Left ventricle myocardium inferior (tissue), 1 donor: ENCODE measurements around the gene CDC42BPA. TPM values are rescaled to one million over a fixed set of nuclear protein-coding genes. Genes with fewer than 3 reads are reported as not detected.

Experiments
- DNase-seq: peaks from one replicate; pipeline ENCODE4 v3.0.0-alpha.2; 2020
- H3K27ac ChIP-seq: fragments of 200-600 bp; replicated peaks from 2 replicates; pipeline ENCODE4 v1.8.0; 2021
- H3K27me3 ChIP-seq: fragments of 200-600 bp; 2 replicates; pipeline ENCODE4 v1.8.0; 2021; ENCODE audit warnings: low read depth
- H3K36me3 ChIP-seq: fragments of 200-600 bp; 2 replicates; pipeline ENCODE4 v1.8.0; 2021
- H3K4me1 ChIP-seq: fragments of 200-600 bp; 2 replicates; pipeline ENCODE4 v1.8.0; 2021
- H3K4me3 ChIP-seq: fragments of 200-600 bp; 2 replicates; pipeline ENCODE4 v1.8.0; 2021; ENCODE audit warnings: mild to moderate bottlenecking, moderate library complexity
- H3K9me3 ChIP-seq: fragments of 200-600 bp; replicated peaks from 2 replicates; pipeline ENCODE4 v1.8.0; 2021
- CTCF ChIP-seq: fragments of 200-600 bp; IDR thresholded peaks from 2 replicates; pipeline ENCODE4 v1.8.0; 2021; ENCODE audit warnings: antibody characterized with exemption, mild to moderate bottlenecking, borderline replicate concordance
- intact Hi-C: fragments of 100-400 bp; cut with micrococcal nuclease; formaldehyde crosslinking; loops from one replicate; pipeline ENCODE4 v1.11.0; 2022
- total RNA-seq: library from RNA; stranded (reverse); fragmentation: NEBNext Ultra II Directional; extraction: Animal tissue kit (Norgen Biotek cat#: 25700); gene quantifications from one replicate; pipeline ENCODE4 v1.2.1, GENCODE V29; 2021
- donor health status: DM: no; HTN: yes; CAD: no; lungs with severe emphysema.

Gene CDC42BPA
- total RNA-seq, 1 donor from 2014 or later: 35.1 TPM

- H3K27ac ChIP-seq: peak overlapping the region; percentile 3
- intact Hi-C loops: no loop called here
Measured at GRCh38 chr1:226948996-226949395, 369.3 kb downstream of the CDC42BPA start.

GRCh38 chr1:226948480-226948879, 369.8 kb downstream of the CDC42BPA start:
- Histone ChIP-seq H3K27me3 (no peaks in the 10 kb centered on the region), H3K27ac (peak overlapping the region; percentile 3), H3K4me3 (no peak overlapping the region), H3K4me1 (peaks cover 85% of the 10 kb centered on the region), H3K9me3 (peaks cover 8% of the 10 kb centered on the region), H3K36me3 (peaks cover 9% of the 10 kb centered on the region)
- intact Hi-C loops: no loop called here
- no peak for TF ChIP-seq CTCF
- DNase-seq: no peak

More at GRCh38 chr1:226948996-226949395, 369.3 kb downstream of the CDC42BPA start:
- DNase-seq: no peak
- Histone ChIP-seq H3K4me3 (no peak overlapping the region), H3K4me1 (peaks cover 85% of the 10 kb centered on the region), H3K36me3 (peaks cover 9% of the 10 kb centered on the region), H3K9me3 (peaks cover 8% of the 10 kb centered on the region), H3K27me3 (no peaks in the 10 kb centered on the region)
- no peak for TF ChIP-seq CTCF

- no peak overlapping the region for H3K27ac ChIP-seq
- DNase-seq: no peak
- peaks cover 85% of the 10 kb centered on the region for H3K4me1 ChIP-seq
- no peaks in the 10 kb centered on the region for H3K27me3 ChIP-seq
- intact Hi-C loops: no loop called here
- peaks cover 8% of the 10 kb centered on the region for H3K9me3 ChIP-seq
- no peak overlapping the region for H3K4me3 ChIP-seq
- H3K36me3 ChIP-seq: peaks cover 9% of the 10 kb centered on the region
- TF ChIP-seq CTCF: no peak
Measured at GRCh38 chr1:226948051-226948450, 370.2 kb downstream of the CDC42BPA start.

GRCh38 chr1:226946841-226947240, 371.5 kb downstream of the CDC42BPA start:
- intact Hi-C loops: no loop called here
- TF ChIP-seq CTCF: no peak
- Histone ChIP-seq H3K27ac (peak overlapping the region; percentile 93), H3K9me3 (peaks cover 8% of the 10 kb centered on the region), H3K4me3 (no peak overlapping the region), H3K4me1 (peaks cover 83% of the 10 kb centered on the region), H3K27me3 (no peaks in the 10 kb centered on the region), H3K36me3 (peaks cover 9% of the 10 kb centered on the region)
- DNase-seq: no peak

GRCh38 chr1:226946285-226946684, 372.0 kb downstream of the CDC42BPA start:
- peaks cover 9% of the 10 kb centered on the region for H3K36me3 ChIP-seq
- peaks cover 8% of the 10 kb centered on the region for H3K9me3 ChIP-seq
- peaks cover 83% of the 10 kb centered on the region for H3K4me1 ChIP-seq
- H3K27me3 ChIP-seq: no peaks in the 10 kb centered on the region
- peak overlapping the region; percentile 99 for H3K4me3 ChIP-seq
- no peak for DNase-seq
- peak overlapping the region; percentile 93 for H3K27ac ChIP-seq
- intact Hi-C loops: no loop called here
- TF ChIP-seq CTCF: no peak
